OCI-LY3 (cell line): ENCODE results near the gene MACROD2.

Experiments used
- H2AFZ ChIP-seq: fragments of 200-600, 300-600 bp; shearing (Covaris generic); 2 replicates; pipeline ENCODE4 v1.6.0; 2014; ENCODE audit warnings: antibody characterized with exemption, low read depth, low read length
- H3K27ac ChIP-seq: fragments of 200-600, 300-600 bp; sonication (generic); 2 replicates; pipeline ENCODE4 v1.5.1; 2014; ENCODE audit warnings: mild to moderate bottlenecking, low read length, moderate library complexity, mixed read lengths
- H3K27me3 ChIP-seq: fragments of 200-600, 300-600 bp; sonication (generic); 2 replicates; pipeline ENCODE4 v1.6.1; 2014; ENCODE audit warnings: low read depth, low read length, mixed read lengths
- H3K36me3 ChIP-seq: fragments of 200-600, 300-600 bp; sonication (generic); replicated peaks from 2 replicates; pipeline ENCODE3; 2014; ENCODE audit warnings: low read depth, low read length, mixed read lengths
- H3K4me1 ChIP-seq: fragments of 300-600, 200-600 bp; sonication (generic); 2 replicates; pipeline ENCODE4 v1.6.1; 2014; ENCODE audit warnings: low read length, mixed read lengths
- H3K4me2 ChIP-seq: fragments of 200-600, 300-600 bp; sonication (generic); 2 replicates; pipeline ENCODE4 v1.6.1; 2014; ENCODE audit warnings: low read length, mixed read lengths
- H3K4me3 ChIP-seq: fragments of 300-600, 200-600 bp; sonication (generic); 2 replicates; pipeline ENCODE4 v1.5.1; 2014; ENCODE audit warnings: antibody characterized with exemption, mild to moderate bottlenecking, low read length, moderate library complexity
- H3K79me2 ChIP-seq: fragments of 300-600, 200-600 bp; shearing (Covaris generic); 2 replicates; pipeline ENCODE4 v1.6.1; 2014; ENCODE audit warnings: mild to moderate bottlenecking, low read length, mixed read lengths
- H3K9ac ChIP-seq: fragments of 300-600, 200-600 bp; shearing (Covaris generic); 2 replicates; pipeline ENCODE4 v1.6.0; 2014; ENCODE audit warnings: mild to moderate bottlenecking, low read length, moderate library complexity
- H3K9me3 ChIP-seq: fragments of 200-600, 300-600 bp; shearing (Covaris generic); 2 replicates; pipeline ENCODE4 v1.6.1; 2014; ENCODE audit warnings: low read length, mixed read lengths; ENCODE audit not compliant: insufficient read depth
- H4K20me1 ChIP-seq: fragments of 200-600, 300-600 bp; sonication (generic); 2 replicates; pipeline ENCODE4 v1.6.1; 2016; ENCODE audit warnings: low read length, mixed read lengths; ENCODE audit not compliant: insufficient read depth
- CTCF ChIP-seq: fragments of 200-600, 300-600 bp; sonication (generic); IDR thresholded peaks from 2 replicates; pipeline ENCODE4 v1.5.1; 2014; ENCODE audit warnings: antibody characterized with exemption, low read length, low read depth
- EZH2phosphoT487 ChIP-seq: fragments of 200-600 bp; shearing (Covaris generic); IDR thresholded peaks from 2 replicates; pipeline ENCODE4 v1.6.1; 2018; ENCODE audit warnings: antibody characterized with exemption, mixed run types, low read depth

Gene MACROD2

GRCh38 chr20:15475483-15475882 is 1480.2 kb downstream of the MACROD2 start:
- TF ChIP-seq EZH2phosphoT487: no peak
- no peak overlapping the region for H2AFZ ChIP-seq
- H3K27me3 ChIP-seq: no peaks in the 10 kb centered on the region

GRCh38 chr20:15476186-15476585 is 1480.9 kb downstream of the MACROD2 start:
- no peak for TF ChIP-seq EZH2phosphoT487
- no peak for TF ChIP-seq CTCF
- Histone ChIP-seq H4K20me1 (no peaks in the 10 kb centered on the region), H3K79me2 (no peaks in the 10 kb centered on the region), H3K9me3 (no peaks in the 10 kb centered on the region), H3K4me3 (no peak overlapping the region), H2AFZ (no peak overlapping the region), H3K36me3 (no peaks in the 10 kb centered on the region), H3K9ac (no peak overlapping the region), H3K4me2 (no peak overlapping the region), H3K4me1 (peaks cover 7% of the 10 kb centered on the region), H3K27ac (no peak overlapping the region), H3K27me3 (no peaks in the 10 kb centered on the region)

More at GRCh38 chr20:15475483-15475882, 1480.2 kb downstream of the MACROD2 start:
- H3K4me1 ChIP-seq: peaks cover 7% of the 10 kb centered on the region
- no peak overlapping the region for H3K9ac ChIP-seq
- peak overlapping the region; percentile 19 for H3K4me2 ChIP-seq
- H3K4me3 ChIP-seq: no peak overlapping the region
- H3K9me3 ChIP-seq: no peaks in the 10 kb centered on the region
- no peaks in the 10 kb centered on the region for H3K36me3 ChIP-seq
- no peak overlapping the region for H3K27ac ChIP-seq
- H4K20me1 ChIP-seq: no peaks in the 10 kb centered on the region
- no peaks in the 10 kb centered on the region for H3K79me2 ChIP-seq

GRCh38 chr20:15476781-15477180 is 1481.5 kb downstream of the MACROD2 start:
- H3K79me2 ChIP-seq: no peaks in the 10 kb centered on the region
- H3K27ac ChIP-seq: no peak overlapping the region
- peaks cover 7% of the 10 kb centered on the region for H3K4me1 ChIP-seq
- no peak for TF ChIP-seq CTCF
- TF ChIP-seq EZH2phosphoT487: no peak
- no peaks in the 10 kb centered on the region for H3K36me3 ChIP-seq
- H4K20me1 ChIP-seq: no peaks in the 10 kb centered on the region
- no peak overlapping the region for H3K4me2 ChIP-seq
- no peak overlapping the region for H3K9ac ChIP-seq
- H3K27me3 ChIP-seq: no peaks in the 10 kb centered on the region
- no peak overlapping the region for H3K4me3 ChIP-seq
- no peaks in the 10 kb centered on the region for H3K9me3 ChIP-seq
- no peak overlapping the region for H2AFZ ChIP-seq

- Histone ChIP-seq H2AFZ (no peak overlapping the region), H3K4me2 (no peak overlapping the region), H3K9me3 (no peaks in the 10 kb centered on the region), H3K27ac (no peak overlapping the region), H3K36me3 (no peaks in the 10 kb centered on the region), H3K27me3 (no peaks in the 10 kb centered on the region), H3K4me3 (no peak overlapping the region), H3K9ac (no peak overlapping the region), H3K4me1 (no peaks in the 10 kb centered on the region), H4K20me1 (no peaks in the 10 kb centered on the region), H3K79me2 (no peaks in the 10 kb centered on the region)
- TF ChIP-seq CTCF (no peak), EZH2phosphoT487 (no peak)
Observed at GRCh38 chr20:15482525-15482924, 1487.2 kb downstream of the MACROD2 start.

- Histone ChIP-seq H3K4me3 (no peak overlapping the region), H3K9ac (no peak overlapping the region), H3K9me3 (no peaks in the 10 kb centered on the region), H3K4me2 (no peak overlapping the region), H4K20me1 (no peaks in the 10 kb centered on the region), H3K79me2 (no peaks in the 10 kb centered on the region), H3K27ac (no peak overlapping the region), H3K36me3 (no peaks in the 10 kb centered on the region), H3K27me3 (no peaks in the 10 kb centered on the region), H2AFZ (no peak overlapping the region), H3K4me1 (no peaks in the 10 kb centered on the region)
- no peak for TF ChIP-seq EZH2phosphoT487
- no peak for TF ChIP-seq CTCF
Observed at GRCh38 chr20:15485519-15485918, 1490.2 kb downstream of the MACROD2 start.
